Lung (tissue), 12 donors: ENCODE data around the gene SLC35E1. TPM values are rescaled to one million over a fixed set of nuclear protein-coding genes. Genes with fewer than 3 reads are reported as not detected.

Experiments used
- ATAC-seq: fragments of 200-7000 bp; cut with Tn5 transposase; one replicate; pipeline ENCODE4 v1.9.1; 2020; ENCODE audit warnings: moderate number of reproducible peaks; ENCODE audit not compliant: insufficient read depth, low FRiP score
- DNase-seq, 3 donors: peaks; one replicate each; pipeline ENCODE4 v3.0.0-alpha.2; 2013 to 2017
- H3K27ac ChIP-seq, 2 donors: one replicate each; pipeline ENCODE4 v1.5.1; 2013; ENCODE audit warnings: mild to moderate bottlenecking in 2 of 2, moderate library complexity in 2 of 2, control low read depth in 1 of 2, inconsistent platforms in 1 of 2, low read depth in 1 of 2, low read length in 1 of 2
- H3K27me3 ChIP-seq, 3 donors: one replicate each; pipeline ENCODE4 v1.5.1; 2013; ENCODE audit warnings: low read length in 2 of 3; ENCODE audit not compliant: control insufficient read depth in 3 of 3, insufficient read depth in 3 of 3
- H3K36me3 ChIP-seq, 4 donors: one replicate each; pipeline ENCODE4 v1.5.1; 2013; ENCODE audit warnings: low read length in 4 of 4, mild to moderate bottlenecking in 1 of 4, moderate library complexity in 1 of 4; ENCODE audit not compliant: control insufficient read depth in 4 of 4, insufficient read depth in 4 of 4
- H3K4me1 ChIP-seq, 5 donors: one replicate each; pipeline ENCODE4 v1.5.1; 2013; ENCODE audit warnings: low read length in 5 of 5, mild to moderate bottlenecking in 2 of 5, moderate library complexity in 1 of 5; ENCODE audit not compliant: control insufficient read depth in 5 of 5, insufficient read depth in 5 of 5
- H3K4me3 ChIP-seq: one replicate; pipeline ENCODE4 v1.5.1; 2013; ENCODE audit warnings: mild to moderate bottlenecking, control low read depth, moderate library complexity
- H3K9ac ChIP-seq, 2 donors: one replicate each; pipeline ENCODE4 v1.5.1; 2013; ENCODE audit warnings: low read length in 2 of 2, control low read depth in 1 of 2; ENCODE audit not compliant: insufficient read depth in 1 of 2
- H3K9me3 ChIP-seq, 4 donors: one replicate each; pipeline ENCODE4 v1.5.1; 2013; ENCODE audit warnings: low read length in 3 of 4, mild to moderate bottlenecking in 1 of 4, moderate library complexity in 1 of 4; ENCODE audit not compliant: control insufficient read depth in 4 of 4, insufficient read depth in 3 of 4
- CTCF ChIP-seq: IDR thresholded peaks from 2 replicates; pipeline ENCODE4 v1.5.1; 2012; ENCODE audit warnings: mild to moderate bottlenecking; ENCODE audit errors: control extremely low read depth, extremely low read depth
- WGBS, 2 donors: extraction: QIAGEN DNeasy Blood & Tissue Kit; methylation state at CpG; one replicate each; pipeline ENCODE4 v1.1.7; 2013; 5-methylcytosine and 5-hydroxymethylcytosine counted together
- polyA plus RNA-seq, 2 donors: library from polyadenylated mRNA; stranded (reverse); fragments of 200-250 nt; gene quantifications; one replicate each; pipeline ENCODE4 v1.2.1, GENCODE V29; 2013
- total RNA-seq, 2 donors: library from RNA; depleted of rRNA in 1 of 2; stranded (reverse); fragments of >200 nt in 1 of 2; gene quantifications; one replicate each; pipeline ENCODE4 v1.2.1, GENCODE V29; 2014 to 2021
- donor health status: control.
- donor health status: control.
- donor health status: Bipolar disorder and iron deficiency.
- donor health status: healthy.
- donor health status: DM: yes; HTN: yes; CAD: no.

The SLC35E1 gene
- total and polyA plus RNA-seq, 4 donors = 24.9 to 58.1 (median 33.3) TPM

GRCh38 chr19:16581145-16581970 lies 9.1 kb upstream of the SLC35E1 start:
- no peak for TF ChIP-seq CTCF
- H3K4me1 ChIP-seq = peaks cover 8 to 37% (median 10%) of the 10 kb centered on the region in 5 donors
- no peaks in the 10 kb centered on the region for H3K9me3 ChIP-seq
- 83 to 90% methylated on average over 12 of the region's 12 CpGs for WGBS, 2 donors
- peak overlapping the region in 1 of 2 donors; percentile 37 for H3K27ac ChIP-seq
- no peaks in the 10 kb centered on the region for H3K27me3 ChIP-seq
- DNase-seq (no peak), ATAC-seq (no peak)
- no peak overlapping the region for H3K9ac ChIP-seq
- no peak overlapping the region for H3K4me3 ChIP-seq
- peaks cover 0 to 21% (median 3%) of the 10 kb centered on the region in 4 donors for H3K36me3 ChIP-seq

- 52 to 69% methylated on average over 4 of the region's 4 CpGs for WGBS, 2 donors
- Histone ChIP-seq H3K4me1 (peaks cover 3 to 27% (median 9%) of the 10 kb centered on the region in 5 donors), H3K36me3 (peaks cover 0 to 33% (median 3%) of the 10 kb centered on the region in 4 donors)
Measured at GRCh38 chr19:16579381-16579780, 7.2 kb upstream of the SLC35E1 start.

GRCh38 chr19:16577531-16577985 lies 5.3 kb upstream of the SLC35E1 start:
- Histone ChIP-seq H3K36me3 (peaks cover 0 to 33% (median 3%) of the 10 kb centered on the region in 4 donors), H3K27ac (no peak overlapping the region), H3K27me3 (no peaks in the 10 kb centered on the region), H3K4me3 (no peak overlapping the region), H3K9me3 (no peaks in the 10 kb centered on the region), H3K9ac (no peak overlapping the region), H3K4me1 (peaks cover 2 to 17% (median 8%) of the 10 kb centered on the region in 5 donors)
- TF ChIP-seq CTCF = no peak
- WGBS, 2 donors = 83% methylated on average over 17 of the region's 17 CpGs
- DNase-seq (no peak), ATAC-seq (no peak)

More at GRCh38 chr19:16579381-16579780, 7.2 kb upstream of the SLC35E1 start:
- ATAC-seq (no peak), DNase-seq (no peak)
- H3K9ac ChIP-seq = no peak overlapping the region
- TF ChIP-seq CTCF = no peak
- no peak overlapping the region for H3K27ac ChIP-seq
- no peaks in the 10 kb centered on the region for H3K27me3 ChIP-seq
- no peaks in the 10 kb centered on the region for H3K9me3 ChIP-seq
- H3K4me3 ChIP-seq = no peak overlapping the region
